Fibroblast of mammary gland (primary cell): ENCODE data around the gene WDR17.
"Not testable (repeated sequence)": the region's sequence is repeated elsewhere in the genome, so short reads cannot be mapped to it uniquely, and the experiment has no call there.

Experiments used
- DNase-seq: peaks from one replicate; pipeline ENCODE4 v3.0.0-alpha.2; 2010; ENCODE audit warnings: low read depth
- H3K4me3 ChIP-seq: 2 replicates; pipeline ENCODE4 v1.5.1; 2011; ENCODE audit warnings: low read depth, mild to moderate bottlenecking, low read length, moderate library complexity; ENCODE audit not compliant: control insufficient read depth
- TF ChIP-seq, protein P1 (sequence below): conservative IDR thresholded peaks from 2 replicates; pipeline ENCODE4 v1.5.1; 2011; ENCODE audit warnings: low read depth, low read length, inconsistent platforms; ENCODE audit not compliant: control insufficient read depth, insufficient read depth

WDR17 gene

DNA sequence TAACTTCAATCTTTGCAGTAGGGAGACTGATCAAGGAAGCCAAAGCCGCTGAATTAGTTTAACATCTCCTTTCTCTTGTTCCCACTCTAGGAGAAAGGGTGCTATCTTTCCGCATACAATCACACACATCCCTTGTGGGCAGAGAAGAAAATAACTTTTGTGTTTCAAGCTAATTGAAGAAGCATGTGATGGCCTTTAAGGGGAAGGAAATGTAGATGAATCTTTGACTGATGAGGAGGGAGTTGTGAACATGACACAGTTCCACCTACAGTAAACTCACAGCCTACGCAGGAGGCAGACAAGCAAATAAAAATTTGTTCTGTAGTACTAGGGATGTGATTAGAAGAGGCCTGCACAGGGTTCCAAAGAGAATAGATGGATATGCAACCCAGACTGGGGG, 144.5 kb downstream of the WDR17 start:
- no peak for DNase-seq
- TF ChIP-seq, protein P1, sequence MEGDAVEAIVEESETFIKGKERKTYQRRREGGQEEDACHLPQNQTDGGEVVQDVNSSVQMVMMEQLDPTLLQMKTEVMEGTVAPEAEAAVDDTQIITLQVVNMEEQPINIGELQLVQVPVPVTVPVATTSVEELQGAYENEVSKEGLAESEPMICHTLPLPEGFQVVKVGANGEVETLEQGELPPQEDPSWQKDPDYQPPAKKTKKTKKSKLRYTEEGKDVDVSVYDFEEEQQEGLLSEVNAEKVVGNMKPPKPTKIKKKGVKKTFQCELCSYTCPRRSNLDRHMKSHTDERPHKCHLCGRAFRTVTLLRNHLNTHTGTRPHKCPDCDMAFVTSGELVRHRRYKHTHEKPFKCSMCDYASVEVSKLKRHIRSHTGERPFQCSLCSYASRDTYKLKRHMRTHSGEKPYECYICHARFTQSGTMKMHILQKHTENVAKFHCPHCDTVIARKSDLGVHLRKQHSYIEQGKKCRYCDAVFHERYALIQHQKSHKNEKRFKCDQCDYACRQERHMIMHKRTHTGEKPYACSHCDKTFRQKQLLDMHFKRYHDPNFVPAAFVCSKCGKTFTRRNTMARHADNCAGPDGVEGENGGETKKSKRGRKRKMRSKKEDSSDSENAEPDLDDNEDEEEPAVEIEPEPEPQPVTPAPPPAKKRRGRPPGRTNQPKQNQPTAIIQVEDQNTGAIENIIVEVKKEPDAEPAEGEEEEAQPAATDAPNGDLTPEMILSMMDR = no peak
- H3K4me3 ChIP-seq = no peak overlapping the region

DNA sequence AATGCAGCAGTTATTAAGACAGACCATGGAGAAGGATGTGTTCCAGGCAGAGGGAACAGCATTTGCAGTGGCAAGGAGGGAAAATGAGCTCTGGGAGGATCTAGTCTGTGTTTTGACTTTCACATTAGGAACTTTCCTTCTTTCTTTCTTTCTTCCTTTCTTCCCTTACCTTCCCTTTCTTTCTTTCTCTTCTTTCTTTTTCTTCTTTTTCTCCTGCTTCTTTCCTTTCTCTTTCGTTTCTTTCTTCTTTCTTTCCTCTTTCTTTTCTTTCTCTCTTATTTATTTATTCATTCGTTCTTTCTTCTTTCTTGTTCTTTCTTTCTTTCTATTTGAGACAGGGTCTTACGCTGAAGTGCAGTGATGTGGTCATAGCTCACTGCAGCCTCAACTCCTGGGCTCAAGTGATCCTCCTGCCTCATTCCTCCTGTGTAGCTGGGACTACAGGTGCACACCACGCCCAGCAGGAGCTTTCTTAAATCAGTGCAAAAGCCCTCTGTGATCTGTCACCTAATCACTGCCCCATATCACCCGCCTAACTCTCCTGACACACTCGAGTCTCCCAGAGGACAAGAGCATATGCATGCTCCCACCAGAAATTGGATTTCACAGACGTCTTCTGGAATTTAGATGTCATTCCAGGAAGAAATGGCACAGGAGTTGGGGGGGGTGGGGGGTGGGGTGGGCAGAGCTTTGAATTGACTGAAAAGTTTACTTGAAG, 145.1 kb downstream of the WDR17 start:
- TF ChIP-seq, protein P1 = no peak
- no peak overlapping the region for H3K4me3 ChIP-seq
- DNase-seq = no peak

DNA sequence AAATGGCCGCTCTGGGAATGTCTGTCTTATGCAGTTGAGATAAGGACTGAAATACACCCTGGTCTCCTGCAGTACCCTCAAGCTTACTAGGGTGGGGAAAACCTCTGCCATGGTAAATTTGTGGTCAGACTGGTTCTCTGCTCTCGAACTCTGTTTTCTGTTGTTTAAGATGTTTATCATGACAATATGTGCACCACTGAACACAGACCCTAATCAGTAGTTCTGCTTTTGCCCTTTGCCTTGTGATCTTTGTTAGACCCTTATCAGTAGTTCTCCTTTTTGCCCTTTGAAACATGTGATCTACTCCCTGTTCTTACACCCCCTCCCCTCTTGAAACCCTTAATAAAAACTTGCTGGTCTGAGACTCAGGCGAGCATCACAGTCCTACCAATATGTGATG, 146.7 kb downstream of the WDR17 start:
- not testable (repeated sequence) for H3K4me3 ChIP-seq

DNA sequence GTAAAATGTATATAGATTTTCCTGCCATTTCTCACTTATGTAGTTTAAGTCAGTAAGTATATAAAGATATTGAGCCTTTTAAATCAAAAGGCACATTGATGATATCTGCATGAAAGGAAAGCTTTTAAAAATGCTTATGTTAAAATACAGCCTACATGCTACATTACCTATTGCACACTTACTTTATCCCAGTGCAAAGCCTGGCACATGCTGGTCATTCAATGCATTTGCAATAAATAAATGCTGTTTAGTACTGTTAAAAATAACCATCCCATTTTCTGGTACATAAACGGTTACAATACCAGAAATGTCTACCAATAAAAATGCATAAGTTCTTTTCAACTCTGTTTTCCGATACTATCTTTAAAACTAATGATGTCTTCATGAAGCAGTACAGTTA, 151.9 kb downstream of the WDR17 start:
- DNase-seq = no peak
- H3K4me3 ChIP-seq = no peak overlapping the region
- TF ChIP-seq, protein P1 = no peak

More for the DNA sequence above, 146.7 kb downstream of the WDR17 start:
- not testable (repeated sequence) for DNase-seq

DNA sequence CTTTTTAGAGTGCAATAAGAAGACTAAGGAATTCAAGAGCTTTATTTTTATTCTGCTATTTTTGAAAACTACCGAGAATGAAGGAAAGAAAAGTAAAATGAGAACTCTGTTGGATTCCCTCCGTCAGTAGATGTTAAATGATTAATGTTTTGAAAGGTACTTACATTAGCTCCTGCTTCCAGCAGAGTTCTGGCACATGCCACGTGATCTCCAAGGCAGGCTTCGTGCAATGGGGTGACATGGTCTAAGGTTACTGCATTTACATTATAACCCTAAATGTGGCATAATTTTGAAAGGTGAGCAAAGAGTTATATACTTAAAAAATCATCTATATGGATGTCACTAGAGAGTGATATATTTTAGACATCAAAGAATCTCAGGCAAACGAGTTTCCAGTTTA, 156.5 kb downstream of the WDR17 start:
- TF ChIP-seq, protein P1 = no peak
- no peak for DNase-seq
- no peak overlapping the region for H3K4me3 ChIP-seq

DNA sequence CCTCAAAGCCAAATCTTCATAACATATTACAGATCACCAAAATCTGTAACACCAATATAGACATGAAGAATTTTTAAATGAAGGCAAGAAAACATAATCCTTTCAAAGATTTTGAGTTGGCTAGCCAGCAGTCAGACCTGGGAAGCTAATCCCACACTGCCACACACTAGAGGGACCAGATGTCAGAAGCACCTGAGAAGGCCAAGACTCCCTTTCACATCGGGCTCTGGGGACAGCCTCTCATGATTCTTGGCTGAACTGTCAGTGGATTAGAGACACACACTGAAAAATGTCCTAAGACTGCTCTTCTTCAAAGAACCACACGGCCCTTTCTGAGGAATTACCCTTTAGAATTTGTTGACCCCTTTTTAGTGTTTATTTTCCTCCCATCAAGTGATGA, 157.9 kb downstream of the WDR17 start:
- H3K4me3 ChIP-seq = no peak overlapping the region
- DNase-seq = no peak
- TF ChIP-seq, protein P1 = no peak

DNA sequence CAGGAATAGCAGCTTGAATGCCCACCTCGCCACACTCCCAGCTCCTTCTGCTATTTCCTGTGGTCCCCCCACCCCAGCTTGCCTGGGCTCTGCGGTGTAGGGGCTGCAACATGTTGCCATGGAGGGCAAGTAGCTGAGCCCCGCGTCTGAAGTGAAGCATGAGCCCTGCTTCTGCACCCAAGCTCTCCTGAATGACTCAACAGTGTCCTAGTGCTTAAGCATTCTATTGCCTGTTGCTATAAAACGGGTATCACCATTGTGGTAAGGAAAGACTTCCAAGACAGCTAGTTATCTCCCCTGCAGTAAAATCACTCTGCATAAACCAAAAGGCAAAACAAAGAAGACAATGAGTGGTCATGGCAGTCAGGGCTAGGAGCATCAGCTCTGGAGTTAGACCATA, 161.1 kb downstream of the WDR17 start:
- DNase-seq = no peak
- TF ChIP-seq, protein P1 = no peak
- H3K4me3 ChIP-seq = no peak overlapping the region
